ENCODE data around the gene ZNF775.

ZNF775 gene

DNA sequence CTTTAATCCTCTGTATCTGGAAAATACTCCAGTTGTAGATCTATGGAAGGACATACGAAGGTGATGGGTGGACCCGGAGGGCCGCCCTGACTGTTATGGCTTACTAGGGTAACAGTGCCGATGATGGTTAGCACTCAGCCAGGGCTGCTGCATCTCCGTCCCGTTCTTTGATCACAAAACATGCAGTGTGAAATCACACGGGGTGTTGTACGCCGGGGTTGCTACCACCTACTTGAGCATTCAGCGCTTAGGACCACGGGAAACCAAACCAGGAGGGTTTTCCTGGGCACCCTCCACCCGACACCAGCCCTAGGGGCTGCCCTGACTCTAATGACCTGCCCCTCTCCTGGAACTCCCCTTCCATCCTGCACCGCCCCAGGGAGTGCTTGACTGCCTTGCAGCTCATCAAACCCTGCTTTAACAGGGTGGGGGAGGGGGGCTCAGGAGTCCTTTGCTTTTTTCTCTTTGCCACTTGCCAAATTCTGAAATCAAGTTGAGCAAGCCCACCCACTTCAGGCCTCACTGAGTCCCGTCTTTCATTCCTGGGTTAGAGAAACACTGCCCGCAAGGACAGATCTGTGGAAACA, 20.4 kb downstream of the ZNF775 start:
- no peak for DNase-seq (ENCODE audit: low spot score)
- in situ Hi-C loops (cut with MboI; ENCODE audit: low pct_unique_long_range_greater_than_20kb, low sequenced_read_pairs, unreplicated experiment), result no loop called here
- TF ChIP-seq, protein P1, sequence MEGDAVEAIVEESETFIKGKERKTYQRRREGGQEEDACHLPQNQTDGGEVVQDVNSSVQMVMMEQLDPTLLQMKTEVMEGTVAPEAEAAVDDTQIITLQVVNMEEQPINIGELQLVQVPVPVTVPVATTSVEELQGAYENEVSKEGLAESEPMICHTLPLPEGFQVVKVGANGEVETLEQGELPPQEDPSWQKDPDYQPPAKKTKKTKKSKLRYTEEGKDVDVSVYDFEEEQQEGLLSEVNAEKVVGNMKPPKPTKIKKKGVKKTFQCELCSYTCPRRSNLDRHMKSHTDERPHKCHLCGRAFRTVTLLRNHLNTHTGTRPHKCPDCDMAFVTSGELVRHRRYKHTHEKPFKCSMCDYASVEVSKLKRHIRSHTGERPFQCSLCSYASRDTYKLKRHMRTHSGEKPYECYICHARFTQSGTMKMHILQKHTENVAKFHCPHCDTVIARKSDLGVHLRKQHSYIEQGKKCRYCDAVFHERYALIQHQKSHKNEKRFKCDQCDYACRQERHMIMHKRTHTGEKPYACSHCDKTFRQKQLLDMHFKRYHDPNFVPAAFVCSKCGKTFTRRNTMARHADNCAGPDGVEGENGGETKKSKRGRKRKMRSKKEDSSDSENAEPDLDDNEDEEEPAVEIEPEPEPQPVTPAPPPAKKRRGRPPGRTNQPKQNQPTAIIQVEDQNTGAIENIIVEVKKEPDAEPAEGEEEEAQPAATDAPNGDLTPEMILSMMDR (IDR thresholded peaks at IDR 0.05; ENCODE audit: extremely low read depth, insufficient read depth, missing control alignments), result no peak

DNA sequence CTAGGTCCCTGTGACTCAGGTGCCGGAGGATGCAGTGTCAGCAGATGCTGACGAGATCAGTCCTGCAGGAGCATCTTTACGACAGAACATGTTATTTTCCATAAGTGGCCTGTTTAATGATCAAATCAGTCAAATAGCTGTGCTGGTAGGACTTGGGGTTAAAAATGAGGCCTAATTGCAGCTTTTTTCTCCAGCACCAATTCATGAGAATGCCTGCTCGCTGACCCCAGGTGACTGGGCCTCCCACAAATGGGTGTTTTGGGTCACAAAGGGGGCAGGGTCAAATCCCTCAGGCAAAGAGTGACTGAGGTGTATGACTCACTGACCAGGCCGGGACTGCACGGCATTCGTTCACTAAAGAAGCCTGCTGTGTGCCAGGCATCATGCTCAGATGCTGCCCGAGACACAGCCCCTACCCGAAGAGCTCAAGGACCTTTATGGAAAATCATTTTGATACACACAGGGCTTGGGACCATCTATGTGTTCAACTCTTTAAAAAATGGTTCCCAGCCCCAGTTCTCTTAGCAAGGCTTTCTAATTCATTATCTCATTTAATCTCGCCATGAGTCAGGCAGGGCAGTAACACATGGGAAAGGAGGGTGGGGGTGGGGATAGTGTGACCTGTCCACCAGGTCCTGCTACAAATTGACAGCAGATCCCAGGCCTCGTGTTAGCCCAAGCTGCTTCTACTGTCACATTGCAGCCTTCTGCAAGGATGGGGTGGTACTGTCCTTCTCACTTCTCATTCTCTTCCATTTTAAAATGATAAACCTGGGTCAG, 21.1 kb downstream of the ZNF775 start:
- TF ChIP-seq, protein P1 (IDR thresholded peaks at IDR 0.05; ENCODE audit: extremely low read depth, insufficient read depth, missing control alignments), result no peak
- DNase-seq (ENCODE audit: low spot score), result no peak
- in situ Hi-C loops (cut with MboI; ENCODE audit: low pct_unique_long_range_greater_than_20kb, low sequenced_read_pairs, unreplicated experiment), result no loop called here

DNA sequence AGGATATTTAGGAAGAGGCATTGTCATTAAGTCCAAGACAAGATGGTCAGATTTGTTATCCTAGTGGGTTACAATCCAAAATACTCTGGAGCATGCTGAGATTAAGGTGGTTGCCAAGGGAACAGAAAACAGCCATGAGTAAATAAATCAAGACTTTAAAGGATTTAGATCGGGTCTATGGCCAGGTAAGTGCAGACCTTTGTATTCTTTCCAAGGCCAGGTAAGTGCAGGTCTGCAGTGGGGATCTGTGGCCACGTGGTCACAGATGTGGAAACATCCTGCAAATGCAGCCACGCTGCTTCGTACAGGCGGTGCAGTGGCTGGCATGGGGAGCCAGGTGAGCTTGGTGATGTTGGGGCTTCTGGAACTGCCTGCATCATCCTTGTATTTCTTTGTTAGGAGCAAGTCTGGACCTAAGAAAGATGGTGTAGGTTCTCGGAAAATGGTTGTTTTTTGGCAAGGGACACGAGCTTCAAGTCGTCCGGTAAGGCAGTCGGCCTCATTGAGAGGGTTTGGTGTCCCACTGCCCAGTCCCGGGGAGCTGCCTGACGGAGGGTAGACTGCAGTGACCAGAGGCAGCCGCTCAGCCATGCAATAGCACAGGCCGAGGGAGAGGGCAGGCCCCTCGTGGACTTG, 21.8 kb downstream of the ZNF775 start:
- TF ChIP-seq, protein P1 (IDR thresholded peaks at IDR 0.05; ENCODE audit: extremely low read depth, insufficient read depth, missing control alignments), result no peak
- in situ Hi-C loops (cut with MboI; ENCODE audit: low pct_unique_long_range_greater_than_20kb, low sequenced_read_pairs, unreplicated experiment), result no loop called here
- no peak for DNase-seq (ENCODE audit: low spot score)

DNA sequence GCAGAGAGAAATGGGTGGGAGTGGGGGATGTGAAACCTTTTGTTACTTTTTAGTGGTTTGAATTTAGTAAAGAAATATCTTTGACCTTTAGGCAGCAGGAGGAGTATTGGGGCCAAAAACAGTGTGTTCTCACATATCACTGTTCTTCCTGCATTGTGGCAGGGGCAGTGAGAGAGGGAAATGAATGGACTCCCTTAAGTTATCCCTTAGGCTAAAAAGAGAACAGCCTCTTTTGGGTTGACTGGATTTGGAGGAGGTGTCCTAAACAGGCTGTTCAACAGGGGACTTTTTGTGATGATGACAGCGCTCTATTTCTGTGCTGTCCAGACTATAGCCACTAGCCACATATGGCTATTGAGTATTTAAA, 22.3 kb downstream of the ZNF775 start:
- DNase-seq (ENCODE audit: low spot score), result no peak
- in situ Hi-C loops (cut with MboI; ENCODE audit: low pct_unique_long_range_greater_than_20kb, low sequenced_read_pairs, unreplicated experiment), result no loop called here

DNA sequence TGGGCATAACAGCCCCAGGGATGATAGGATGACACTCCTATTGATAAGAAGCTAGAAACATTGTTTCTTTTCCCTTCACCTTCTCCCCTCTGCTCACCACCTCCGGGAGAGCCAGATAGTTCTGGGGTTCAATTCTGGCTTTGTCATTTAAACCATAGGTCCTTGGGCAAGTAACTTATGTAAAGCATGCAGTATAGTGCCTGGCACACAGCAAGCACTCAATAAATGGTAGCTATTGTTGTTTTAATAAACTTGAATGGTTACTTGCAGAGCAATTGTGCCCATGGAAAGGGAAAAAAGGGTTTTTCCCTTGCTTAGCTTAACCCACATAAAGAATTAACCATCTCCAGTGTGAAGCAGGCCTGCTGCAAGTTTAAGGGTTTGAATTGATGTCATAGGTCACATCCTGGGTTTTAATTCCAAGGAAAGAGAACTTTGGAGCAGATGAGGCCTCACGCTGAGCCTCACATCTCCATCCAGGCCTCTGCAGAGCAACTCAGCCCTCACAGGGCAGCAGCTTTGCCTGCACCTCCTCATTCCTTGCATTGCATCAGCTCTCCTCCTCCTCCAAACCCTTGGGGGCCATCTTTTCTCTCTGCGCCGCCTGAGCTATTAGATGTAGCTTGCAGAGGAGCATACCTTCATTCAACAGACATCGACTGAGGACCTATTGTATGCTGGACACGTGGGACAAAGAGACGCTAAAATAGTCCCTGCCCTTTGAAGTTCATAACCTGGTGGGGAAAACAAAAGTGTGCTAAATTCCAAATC, 22.9 kb downstream of the ZNF775 start:
- in situ Hi-C loops (cut with MboI; ENCODE audit: low pct_unique_long_range_greater_than_20kb, low sequenced_read_pairs, unreplicated experiment), result no loop called here
- TF ChIP-seq, protein P1 (IDR thresholded peaks at IDR 0.05; ENCODE audit: extremely low read depth, insufficient read depth, missing control alignments), result no peak
- DNase-seq (ENCODE audit: low spot score), result no peak

More for the DNA sequence above, 22.3 kb downstream of the ZNF775 start:
- TF ChIP-seq, protein P1 (IDR thresholded peaks at IDR 0.05; ENCODE audit: extremely low read depth, insufficient read depth, missing control alignments), result no peak

DNA sequence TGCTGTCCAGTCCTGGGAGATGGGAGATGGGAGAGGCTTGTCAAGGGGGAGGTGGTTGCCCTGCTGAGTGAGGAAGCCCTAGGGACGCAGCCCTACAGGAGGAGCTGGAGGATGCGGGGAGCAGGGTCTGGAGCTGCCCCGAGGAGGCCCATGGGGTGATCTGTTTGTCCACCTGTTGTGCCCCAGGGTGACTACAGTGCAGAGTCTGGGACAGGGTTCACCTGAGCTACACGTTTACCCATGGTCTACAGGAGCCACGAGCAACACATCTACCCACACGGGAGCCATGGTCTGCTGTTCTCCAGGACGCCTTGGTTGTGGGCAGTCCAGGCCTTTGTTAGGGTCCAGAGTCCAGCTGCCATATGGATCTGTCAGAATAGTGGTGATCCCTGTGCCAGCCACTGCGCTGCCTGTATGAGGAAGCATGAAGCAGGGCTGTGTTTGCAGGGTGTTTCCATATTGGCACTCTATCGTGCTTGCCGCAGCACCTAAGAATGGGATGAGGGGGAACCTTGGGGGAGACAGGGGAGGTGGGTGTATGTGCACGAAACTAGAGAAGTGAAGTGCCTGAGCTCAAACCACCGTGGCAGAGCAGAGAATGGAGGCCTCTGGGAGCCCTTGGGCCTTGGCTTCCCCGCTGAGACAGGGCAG, 23.7 kb downstream of the ZNF775 start:
- TF ChIP-seq, protein P1 (IDR thresholded peaks at IDR 0.05; ENCODE audit: extremely low read depth, insufficient read depth, missing control alignments), result no peak
- no peak for DNase-seq (ENCODE audit: low spot score)
- in situ Hi-C loops (cut with MboI; ENCODE audit: low pct_unique_long_range_greater_than_20kb, low sequenced_read_pairs, unreplicated experiment), result no loop called here

All from GM13977 (cell line).